ENCODE measurements around the gene XPO4. TPM values are rescaled to one million over a fixed set of nuclear protein-coding genes. Genes with fewer than 3 reads are reported as not detected.

Gene XPO4
- total and polyA plus RNA-seq, 4 donors: 2.5 to 12.5 (median 7.5) TPM

DNA sequence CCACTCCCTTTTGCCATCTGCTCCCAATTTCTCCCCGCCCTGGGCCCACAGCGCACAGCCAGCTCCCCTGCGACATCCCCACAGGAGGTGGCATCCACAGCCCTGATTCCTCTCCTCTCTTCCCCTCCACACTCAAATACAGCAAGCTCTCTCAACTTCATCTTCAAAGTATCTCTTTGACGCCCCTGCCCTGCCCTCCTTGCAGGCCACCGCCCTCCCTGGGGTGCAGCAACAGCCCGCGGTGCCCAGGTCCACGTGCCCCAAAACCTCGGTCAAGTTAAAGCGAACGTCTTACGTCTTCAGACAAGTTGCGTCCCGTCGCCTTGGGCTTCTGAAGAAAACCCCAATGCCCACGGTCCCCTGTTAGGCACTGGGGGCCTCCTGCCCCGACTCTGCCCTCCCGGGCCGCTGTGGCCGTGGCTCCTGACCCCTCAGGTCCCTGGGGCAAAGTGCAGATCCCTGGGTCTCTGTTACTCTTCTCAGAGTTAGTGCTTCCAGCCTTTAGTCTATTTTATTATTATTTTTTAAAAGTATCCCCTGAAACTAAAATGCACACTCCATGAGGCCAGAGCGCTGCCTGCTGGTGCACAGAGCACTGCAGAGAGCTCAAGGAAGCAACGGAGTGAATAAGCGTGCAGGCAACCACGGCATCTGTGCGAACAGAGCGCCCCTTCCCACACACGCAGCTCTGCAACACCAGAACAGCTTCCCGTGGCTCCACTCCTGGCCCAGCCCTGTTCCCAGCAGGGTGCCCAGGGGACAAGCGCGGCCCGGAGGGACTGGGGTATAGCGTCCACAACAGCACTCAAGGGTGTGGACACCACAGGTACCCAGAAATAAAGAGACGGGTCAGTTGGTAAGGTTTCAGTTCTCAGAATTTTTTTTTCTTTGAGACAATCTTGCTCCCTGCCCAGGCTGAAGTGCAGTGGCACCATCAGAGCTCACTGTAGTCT is 172.6 kb downstream of the XPO4 start (continued):
- no peak for TF ChIP-seq SP1 (IDR thresholded peaks at IDR 0.05)
- no peak for TF ChIP-seq RAD21 (IDR thresholded peaks at IDR 0.05)
- TF ChIP-seq NR2F2 (IDR thresholded peaks at IDR 0.05): no peak

DNA sequence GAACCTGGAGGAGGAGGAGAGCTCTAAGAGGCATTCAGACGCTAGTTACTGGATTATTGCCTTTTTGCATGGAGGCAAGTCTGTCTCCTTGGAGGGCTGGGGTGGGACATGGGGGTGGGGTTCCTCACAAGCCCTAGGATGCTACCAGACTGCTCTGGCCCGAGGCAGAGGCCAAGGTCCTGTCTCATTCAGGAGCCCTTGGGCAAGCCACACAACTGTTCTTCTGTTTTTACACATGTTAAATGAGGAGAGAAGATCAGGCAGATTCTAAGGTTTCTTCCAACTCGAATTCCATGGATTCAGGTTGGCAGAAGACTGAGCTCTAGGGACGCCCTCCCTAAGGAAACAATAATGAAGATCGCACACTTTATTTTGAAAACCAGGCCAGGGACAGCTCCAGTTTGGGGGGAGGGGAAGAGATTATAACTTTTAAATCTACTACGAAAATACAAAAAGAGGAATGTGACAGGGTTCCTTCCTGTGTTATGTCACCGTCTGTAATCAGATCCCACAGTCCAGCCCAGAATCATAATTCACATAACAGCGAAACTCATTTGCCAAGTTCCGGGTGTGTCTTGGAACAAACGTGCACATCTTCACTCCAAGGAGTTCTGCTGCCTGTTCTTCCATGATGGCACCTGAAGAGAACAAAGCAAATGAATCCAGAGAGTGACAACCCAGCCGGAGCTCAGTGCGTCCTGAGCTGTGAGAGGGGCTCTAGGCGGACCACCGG is 173.8 kb downstream of the XPO4 start:
- Histone ChIP-seq H3K4me1 (ENCODE audit: control insufficient read depth in 4 of 4, insufficient read depth in 4 of 4, low read length in 3 of 4) (no peaks in the 10 kb centered on the region), H3K9ac (ENCODE audit: low read depth in 1 of 2, low read length in 2 of 2) (no peak overlapping the region), H3K27me3 (ENCODE audit: control insufficient read depth in 4 of 4, insufficient read depth in 4 of 4, low read length in 3 of 4) (no peaks in the 10 kb centered on the region), H3K27ac (ENCODE audit: low read depth in 1 of 2, low read length in 2 of 2) (no peak overlapping the region), H3K9me3 (ENCODE audit: control insufficient read depth in 4 of 4, low read length in 3 of 4) (no peaks in the 10 kb centered on the region), H3K4me3 (ENCODE audit: low read depth in 1 of 3, low read length in 3 of 3) (no peak overlapping the region), H3K36me3 (ENCODE audit: control insufficient read depth in 4 of 4, insufficient read depth in 3 of 4, low read depth in 1 of 4, low read length in 3 of 4) (no peaks in the 10 kb centered on the region)
- DNase-seq (ENCODE audit: low spot score): no peak
- TF ChIP-seq, protein P1, sequence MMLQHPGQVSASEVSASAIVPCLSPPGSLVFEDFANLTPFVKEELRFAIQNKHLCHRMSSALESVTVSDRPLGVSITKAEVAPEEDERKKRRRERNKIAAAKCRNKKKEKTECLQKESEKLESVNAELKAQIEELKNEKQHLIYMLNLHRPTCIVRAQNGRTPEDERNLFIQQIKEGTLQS (IDR thresholded peaks at IDR 0.05): no peak
- TF ChIP-seq SP1 (IDR thresholded peaks at IDR 0.05): no peak
- TF ChIP-seq FOXA2 (IDR thresholded peaks at IDR 0.05): no peak
- TF ChIP-seq TAF1 (conservative IDR thresholded peaks at IDR 0.05): no peak
- TF ChIP-seq EGR1 (IDR thresholded peaks at IDR 0.05; ENCODE audit: low read depth in 2 of 2): no peak
- TF ChIP-seq FOXA1 (IDR thresholded peaks at IDR 0.05): no peak
- no peak for TF ChIP-seq JUND (IDR thresholded peaks at IDR 0.05)
- TF ChIP-seq HNF4A (conservative IDR thresholded peaks at IDR 0.05): no peak
- TF ChIP-seq, protein P2, sequence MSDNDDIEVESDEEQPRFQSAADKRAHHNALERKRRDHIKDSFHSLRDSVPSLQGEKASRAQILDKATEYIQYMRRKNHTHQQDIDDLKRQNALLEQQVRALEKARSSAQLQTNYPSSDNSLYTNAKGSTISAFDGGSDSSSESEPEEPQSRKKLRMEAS (IDR thresholded peaks at IDR 0.05): no peak
- no peak for TF ChIP-seq NR2F2 (IDR thresholded peaks at IDR 0.05)
- no peak for TF ChIP-seq GABPA (IDR thresholded peaks at IDR 0.05 in 1 of 2, conservative IDR thresholded peaks at IDR 0.05 in 1 of 2)
- TF ChIP-seq, protein P3, sequence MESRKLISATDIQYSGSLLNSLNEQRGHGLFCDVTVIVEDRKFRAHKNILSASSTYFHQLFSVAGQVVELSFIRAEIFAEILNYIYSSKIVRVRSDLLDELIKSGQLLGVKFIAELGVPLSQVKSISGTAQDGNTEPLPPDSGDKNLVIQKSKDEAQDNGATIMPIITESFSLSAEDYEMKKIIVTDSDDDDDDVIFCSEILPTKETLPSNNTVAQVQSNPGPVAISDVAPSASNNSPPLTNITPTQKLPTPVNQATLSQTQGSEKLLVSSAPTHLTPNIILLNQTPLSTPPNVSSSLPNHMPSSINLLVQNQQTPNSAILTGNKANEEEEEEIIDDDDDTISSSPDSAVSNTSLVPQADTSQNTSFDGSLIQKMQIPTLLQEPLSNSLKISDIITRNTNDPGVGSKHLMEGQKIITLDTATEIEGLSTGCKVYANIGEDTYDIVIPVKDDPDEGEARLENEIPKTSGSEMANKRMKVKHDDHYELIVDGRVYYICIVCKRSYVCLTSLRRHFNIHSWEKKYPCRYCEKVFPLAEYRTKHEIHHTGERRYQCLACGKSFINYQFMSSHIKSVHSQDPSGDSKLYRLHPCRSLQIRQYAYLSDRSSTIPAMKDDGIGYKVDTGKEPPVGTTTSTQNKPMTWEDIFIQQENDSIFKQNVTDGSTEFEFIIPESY (IDR thresholded peaks at IDR 0.05): no peak
- no peak for TF ChIP-seq RXRA (IDR thresholded peaks at IDR 0.05)
- TF ChIP-seq, protein P4, sequence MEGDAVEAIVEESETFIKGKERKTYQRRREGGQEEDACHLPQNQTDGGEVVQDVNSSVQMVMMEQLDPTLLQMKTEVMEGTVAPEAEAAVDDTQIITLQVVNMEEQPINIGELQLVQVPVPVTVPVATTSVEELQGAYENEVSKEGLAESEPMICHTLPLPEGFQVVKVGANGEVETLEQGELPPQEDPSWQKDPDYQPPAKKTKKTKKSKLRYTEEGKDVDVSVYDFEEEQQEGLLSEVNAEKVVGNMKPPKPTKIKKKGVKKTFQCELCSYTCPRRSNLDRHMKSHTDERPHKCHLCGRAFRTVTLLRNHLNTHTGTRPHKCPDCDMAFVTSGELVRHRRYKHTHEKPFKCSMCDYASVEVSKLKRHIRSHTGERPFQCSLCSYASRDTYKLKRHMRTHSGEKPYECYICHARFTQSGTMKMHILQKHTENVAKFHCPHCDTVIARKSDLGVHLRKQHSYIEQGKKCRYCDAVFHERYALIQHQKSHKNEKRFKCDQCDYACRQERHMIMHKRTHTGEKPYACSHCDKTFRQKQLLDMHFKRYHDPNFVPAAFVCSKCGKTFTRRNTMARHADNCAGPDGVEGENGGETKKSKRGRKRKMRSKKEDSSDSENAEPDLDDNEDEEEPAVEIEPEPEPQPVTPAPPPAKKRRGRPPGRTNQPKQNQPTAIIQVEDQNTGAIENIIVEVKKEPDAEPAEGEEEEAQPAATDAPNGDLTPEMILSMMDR (IDR thresholded peaks at IDR 0.05; ENCODE audit: low read depth, low read length, missing input control): no peak
- no peak for TF ChIP-seq HNF4G (IDR thresholded peaks at IDR 0.05)
- no peak for TF ChIP-seq RAD21 (IDR thresholded peaks at IDR 0.05)
- no peak for TF ChIP-seq YY1 (IDR thresholded peaks at IDR 0.05)
- TF ChIP-seq, protein P5, sequence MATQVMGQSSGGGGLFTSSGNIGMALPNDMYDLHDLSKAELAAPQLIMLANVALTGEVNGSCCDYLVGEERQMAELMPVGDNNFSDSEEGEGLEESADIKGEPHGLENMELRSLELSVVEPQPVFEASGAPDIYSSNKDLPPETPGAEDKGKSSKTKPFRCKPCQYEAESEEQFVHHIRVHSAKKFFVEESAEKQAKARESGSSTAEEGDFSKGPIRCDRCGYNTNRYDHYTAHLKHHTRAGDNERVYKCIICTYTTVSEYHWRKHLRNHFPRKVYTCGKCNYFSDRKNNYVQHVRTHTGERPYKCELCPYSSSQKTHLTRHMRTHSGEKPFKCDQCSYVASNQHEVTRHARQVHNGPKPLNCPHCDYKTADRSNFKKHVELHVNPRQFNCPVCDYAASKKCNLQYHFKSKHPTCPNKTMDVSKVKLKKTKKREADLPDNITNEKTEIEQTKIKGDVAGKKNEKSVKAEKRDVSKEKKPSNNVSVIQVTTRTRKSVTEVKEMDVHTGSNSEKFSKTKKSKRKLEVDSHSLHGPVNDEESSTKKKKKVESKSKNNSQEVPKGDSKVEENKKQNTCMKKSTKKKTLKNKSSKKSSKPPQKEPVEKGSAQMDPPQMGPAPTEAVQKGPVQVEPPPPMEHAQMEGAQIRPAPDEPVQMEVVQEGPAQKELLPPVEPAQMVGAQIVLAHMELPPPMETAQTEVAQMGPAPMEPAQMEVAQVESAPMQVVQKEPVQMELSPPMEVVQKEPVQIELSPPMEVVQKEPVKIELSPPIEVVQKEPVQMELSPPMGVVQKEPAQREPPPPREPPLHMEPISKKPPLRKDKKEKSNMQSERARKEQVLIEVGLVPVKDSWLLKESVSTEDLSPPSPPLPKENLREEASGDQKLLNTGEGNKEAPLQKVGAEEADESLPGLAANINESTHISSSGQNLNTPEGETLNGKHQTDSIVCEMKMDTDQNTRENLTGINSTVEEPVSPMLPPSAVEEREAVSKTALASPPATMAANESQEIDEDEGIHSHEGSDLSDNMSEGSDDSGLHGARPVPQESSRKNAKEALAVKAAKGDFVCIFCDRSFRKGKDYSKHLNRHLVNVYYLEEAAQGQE (IDR thresholded peaks at IDR 0.05): no peak
- 91% methylated on average over 14 of the region's 14 CpGs for WGBS
